HG03469 (cell line): ENCODE results near the gene HMGXB3.

Source experiments
- ATAC-seq: cut with Tn5 transposase; IDR thresholded peaks from one replicate; pipeline ENCODE4 v1.9.1; 2021; ENCODE audit warnings: mild to moderate bottlenecking, moderate library complexity, moderate number of reproducible peaks; ENCODE audit not compliant: unreplicated experiment

The HMGXB3 gene

DNA sequence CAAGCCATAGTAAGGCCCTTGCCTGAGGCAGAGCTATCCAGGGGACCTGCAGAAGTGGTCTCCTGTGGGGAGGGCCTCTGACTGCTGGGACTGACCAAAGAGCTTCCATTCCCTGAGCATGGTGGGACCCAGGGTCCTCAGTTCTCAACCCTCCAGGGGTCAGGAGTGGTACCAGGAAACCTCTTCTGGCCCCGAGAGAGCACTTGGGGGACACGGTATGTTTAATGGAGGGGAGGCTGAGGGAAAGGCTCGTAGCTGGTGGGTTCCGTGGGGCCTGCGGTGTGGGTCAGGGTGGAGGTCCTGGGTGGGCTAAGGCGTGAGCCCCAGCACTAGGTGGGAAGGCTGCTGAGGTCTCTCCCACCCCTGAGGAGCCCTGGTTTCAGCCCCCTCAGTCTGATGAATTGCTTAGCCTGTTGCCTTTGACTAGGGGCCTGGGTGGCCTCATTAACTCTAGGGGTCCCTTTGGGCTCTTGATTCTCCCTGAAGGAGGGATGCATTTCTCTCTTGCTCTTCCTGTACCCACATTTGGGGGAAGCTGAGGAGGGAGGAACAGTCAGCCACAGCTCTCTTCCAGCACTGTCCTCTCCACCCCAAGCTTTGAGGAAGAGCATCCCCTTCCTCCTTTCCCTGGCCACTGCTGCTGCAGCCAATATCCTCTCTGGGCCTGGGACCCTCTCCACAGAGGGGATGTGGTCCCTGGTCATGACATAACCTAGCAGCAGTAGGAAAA, 51.9 kb downstream of the HMGXB3 start:
- no peak for ATAC-seq

DNA sequence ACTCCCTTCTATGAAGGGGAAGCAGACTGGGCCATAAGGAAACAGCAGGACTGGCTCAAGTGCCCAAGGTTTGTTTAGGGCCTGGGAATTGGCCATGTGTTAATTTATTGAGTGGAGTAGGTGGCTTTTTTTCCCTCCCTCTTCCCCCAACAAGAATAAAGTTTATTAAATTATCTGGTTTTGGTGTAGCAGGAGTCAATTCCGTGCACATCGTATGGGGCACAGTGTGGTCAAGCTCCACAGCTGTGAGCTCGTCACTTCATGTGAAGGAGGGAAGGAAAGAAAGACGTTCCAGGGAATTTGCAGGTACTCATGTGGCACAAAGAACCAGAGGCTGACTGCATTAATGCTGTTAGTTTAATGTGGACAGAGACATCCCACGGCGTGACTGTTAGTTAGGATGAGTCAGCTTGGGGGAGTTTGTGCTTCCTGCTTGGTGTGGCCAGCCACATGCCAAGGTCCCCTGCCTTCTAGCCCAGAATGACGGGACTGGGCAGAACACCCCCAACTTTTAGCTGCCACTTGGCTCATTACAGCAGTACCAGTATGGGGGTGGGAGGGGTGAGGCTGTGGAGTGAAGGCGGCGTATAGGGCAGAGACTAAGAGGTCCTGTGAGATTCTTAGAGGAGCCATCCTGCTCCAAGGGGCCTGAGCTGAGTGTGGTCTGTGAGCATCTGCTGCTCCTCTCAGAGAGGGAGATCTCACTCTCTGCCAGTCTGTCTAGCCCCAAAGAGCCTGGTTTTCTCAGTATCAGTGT, 52.6 kb downstream of the HMGXB3 start:
- no peak for ATAC-seq

DNA sequence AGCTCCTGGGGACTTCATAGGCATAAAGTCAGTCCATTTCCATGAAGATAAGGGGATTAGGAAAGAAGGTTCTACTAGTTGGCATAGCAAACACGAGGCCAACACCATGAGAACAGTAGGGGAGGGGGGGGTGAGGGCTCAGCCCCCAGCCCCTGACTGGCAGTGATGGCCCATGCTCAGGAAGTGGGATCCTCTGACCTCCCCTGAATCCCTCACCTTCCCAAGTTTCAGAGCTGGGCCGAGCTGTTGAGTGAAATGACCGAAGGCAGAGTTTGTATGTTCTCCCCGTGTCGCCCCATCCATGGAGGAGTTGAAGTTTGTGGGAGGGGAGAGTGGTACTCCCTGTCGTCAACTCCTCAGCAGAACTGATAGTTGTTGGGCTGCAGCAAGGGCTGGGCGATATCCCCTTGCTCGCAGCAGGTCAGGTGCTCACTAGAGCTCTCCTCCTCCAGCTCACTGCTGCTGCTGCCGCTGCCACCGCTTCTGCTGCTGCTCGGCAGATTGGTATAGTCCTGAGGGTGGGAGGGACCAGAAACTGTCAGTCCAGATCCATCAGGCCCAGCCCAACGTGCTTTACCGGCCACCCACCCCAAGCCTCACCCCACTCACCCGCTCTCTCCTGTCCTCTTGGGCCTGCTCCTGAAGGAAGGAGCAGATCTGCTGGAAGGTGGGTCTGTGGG, 53.3 kb downstream of the HMGXB3 start:
- no peak for ATAC-seq

DNA sequence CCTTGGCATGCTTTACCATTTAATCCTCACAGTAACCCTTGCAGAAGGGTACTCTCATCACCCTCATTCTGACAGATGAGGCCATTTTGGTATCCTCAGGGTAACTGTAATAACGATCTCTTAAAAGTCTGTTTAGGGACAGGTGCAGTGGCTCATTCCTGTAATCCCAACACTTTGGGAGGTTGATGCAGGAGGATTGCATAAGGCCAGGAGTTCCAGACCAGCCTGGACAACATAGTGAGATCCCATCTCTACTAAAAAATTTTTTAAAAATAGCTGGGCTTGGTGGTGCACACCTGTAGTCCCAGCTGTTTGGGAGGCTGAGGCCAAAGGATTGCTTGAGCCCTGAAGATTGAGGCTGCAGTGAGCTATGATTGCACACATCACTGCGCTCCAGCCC, 54.0 kb downstream of the HMGXB3 start:
- no peak for ATAC-seq

DNA sequence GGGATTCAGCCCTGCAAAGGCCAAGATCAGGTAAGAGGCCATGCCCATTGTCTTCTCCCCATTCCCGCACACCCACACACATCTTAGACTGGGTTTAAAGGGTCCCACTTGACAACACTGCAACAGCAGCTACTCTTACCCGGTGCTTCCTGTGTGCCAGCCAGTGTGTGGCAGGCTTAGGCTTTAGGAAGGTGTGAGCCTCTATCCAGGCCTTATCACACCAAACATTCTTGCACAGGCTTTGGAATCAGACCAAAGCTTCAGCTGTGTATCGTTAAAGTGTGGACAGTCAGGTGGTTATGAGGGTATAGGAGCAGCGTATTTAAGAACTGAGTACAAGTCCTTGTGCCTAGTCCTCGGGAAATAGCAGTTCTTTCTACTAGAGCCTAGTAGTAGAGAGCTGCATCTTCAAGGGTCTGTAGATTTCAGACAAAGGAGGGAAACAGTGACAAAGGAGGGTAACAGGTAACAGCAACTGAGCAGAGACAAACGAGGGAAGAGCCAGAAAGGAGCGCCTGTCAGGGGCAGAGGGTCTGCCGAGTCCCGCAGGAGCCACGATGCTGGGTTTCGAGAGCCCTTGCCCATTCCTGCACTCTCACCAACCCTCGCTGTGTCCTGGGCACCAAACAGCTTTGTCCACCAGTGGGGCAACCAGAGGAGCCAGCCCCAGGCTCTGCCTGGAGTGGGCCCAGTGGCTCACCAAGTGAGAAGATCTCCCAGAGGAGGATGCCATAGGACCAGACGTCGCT, 55.0 kb downstream of the HMGXB3 start:
- no peak for ATAC-seq

DNA sequence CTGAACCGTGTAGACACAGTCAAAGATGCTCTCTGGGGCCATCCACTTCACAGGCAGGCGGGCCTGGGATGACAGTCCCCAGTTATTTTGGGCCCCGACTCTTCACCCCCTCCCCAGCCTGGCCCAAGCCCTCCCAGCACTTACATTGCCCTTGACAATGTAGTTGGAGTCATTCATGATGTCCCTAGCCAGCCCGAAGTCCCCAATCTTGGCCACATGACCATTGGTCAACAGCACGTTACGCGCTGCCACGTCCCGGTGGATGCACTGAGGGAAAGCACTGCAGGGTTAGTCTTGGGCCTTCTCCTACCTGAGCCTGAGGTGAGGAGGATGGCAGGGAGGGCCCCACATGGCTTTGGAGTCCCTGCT, 55.5 kb downstream of the HMGXB3 start:
- no peak for ATAC-seq

DNA sequence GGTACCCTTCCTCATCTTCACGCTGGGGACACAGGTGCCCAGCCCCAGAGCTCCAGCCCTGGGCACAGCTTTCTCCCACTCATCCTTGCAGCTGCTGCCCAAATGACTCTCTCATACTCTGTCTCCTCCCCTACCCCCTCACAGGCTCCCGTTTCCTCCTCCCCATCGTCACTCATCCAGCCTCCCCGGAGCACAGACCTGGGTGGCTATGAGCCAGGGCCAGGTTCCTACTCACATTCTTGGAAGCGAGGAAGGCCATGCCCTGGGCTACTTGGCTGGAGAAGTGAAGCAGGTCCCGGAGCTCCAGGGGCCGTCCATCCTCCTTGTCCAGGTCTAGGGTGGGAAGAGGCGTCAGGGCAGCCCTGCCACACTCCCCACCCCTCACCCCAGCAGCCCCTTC, 56.5 kb downstream of the HMGXB3 start:
- no peak for ATAC-seq

DNA sequence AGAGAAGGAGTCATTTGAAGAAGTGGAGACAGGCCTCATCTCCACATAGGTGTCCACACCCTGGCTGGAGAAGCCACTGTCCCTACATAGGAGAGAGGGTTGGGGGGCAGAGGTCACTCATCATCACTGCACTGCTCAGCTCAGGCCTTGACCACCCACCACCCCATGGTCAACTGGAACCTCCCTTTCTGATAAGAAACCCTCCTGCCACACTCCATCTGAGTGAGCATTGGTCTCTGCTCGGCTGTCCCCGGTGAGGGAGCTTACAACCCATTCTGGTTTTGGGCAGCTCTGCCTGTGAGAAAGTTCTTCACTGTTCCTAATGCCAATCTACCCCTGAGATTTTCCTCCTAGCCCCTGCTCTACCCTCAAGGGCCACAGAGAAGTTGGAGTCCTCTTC, 57.0 kb downstream of the HMGXB3 start:
- ATAC-seq = no peak

DNA sequence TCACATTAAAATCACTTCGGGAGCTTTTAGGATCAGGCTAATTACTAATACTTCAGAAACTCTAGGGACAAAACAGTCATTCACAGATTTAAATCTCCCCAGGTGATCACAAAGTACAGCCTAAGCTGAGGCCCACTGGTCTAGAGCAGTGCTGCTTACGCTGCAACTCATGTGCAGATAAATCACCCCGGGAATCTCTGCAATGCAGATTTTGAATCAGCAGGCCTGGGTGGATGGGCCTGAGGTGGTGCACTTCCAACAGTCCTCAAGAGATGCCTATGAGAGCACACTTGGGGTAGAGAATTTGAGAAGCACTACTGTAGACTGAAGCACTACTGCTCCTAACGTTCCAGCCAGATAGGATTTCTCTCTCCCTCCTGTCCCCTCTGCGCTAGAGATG, 57.5 kb downstream of the HMGXB3 start:
- no peak for ATAC-seq

DNA sequence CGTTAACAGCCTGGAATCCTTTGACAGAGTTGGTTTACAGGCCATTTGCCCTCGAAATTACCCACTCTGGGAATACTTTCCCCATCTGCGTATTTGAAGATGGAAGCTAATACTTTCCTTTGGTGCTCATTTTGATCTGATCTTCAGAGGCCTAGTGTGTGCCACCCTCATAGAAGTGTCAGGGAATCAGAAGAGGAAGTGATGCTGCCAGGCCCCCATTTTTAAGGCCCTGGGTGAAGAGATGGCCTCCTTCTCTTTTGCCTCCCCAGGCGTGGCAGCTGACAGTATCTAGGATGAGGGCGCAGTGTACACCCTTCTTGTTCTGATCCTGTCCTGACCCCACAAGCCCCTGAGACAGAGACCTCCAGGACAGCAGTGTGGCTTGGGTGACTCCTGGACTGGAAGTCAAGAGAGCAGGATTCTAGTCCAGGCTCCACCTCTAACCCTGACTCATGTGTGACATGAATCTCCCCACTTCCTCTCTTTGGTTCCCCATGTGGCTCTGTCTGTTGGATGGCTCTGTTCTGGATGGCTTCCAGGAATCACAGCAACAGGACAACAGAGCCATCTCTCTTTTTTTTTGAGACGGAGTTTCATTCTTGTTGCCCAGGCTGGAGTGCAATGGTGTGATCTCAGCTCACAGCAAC, 58.1 kb downstream of the HMGXB3 start:
- no peak for ATAC-seq

DNA sequence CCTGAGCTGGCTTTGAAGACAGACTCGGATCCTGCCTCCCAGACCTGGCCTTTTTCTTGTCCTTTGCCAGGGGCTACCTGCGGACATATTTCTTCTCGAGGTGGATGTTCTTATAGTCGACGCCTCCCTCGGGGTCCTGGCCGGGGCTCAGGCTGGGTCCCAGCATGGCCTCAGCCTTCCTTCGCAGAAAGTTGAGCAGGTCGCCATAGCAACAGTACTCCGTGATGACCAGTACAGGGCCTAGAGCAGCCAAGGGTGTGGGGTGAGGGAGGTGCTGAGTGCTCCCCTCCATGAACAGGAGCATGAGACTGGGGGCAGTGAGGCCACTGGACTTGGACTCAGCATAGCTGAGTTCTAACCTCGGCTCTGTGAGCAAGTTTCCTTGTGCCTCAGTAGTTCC, 59.1 kb downstream of the HMGXB3 start:
- ATAC-seq = no peak

DNA sequence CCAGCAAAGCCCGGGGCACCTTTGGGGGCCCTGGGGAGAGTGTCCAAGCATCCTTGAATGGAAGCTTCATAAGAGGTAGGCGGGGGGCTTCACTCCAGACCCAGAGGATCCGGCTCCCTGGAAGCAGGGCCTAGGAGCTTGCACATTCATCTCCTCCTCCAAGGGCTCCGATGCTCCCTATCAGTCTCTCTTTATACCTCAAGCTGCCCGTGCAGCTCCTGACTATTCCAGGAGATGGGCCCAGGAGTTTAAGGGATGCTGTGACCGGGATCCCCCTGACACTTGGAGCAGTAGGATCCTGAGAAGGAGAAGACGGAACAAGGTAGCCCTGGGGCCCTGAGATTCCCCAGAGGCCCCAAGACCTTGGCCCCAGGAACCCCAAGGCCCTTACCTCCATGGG, 59.9 kb downstream of the HMGXB3 start:
- ATAC-seq = no peak

DNA sequence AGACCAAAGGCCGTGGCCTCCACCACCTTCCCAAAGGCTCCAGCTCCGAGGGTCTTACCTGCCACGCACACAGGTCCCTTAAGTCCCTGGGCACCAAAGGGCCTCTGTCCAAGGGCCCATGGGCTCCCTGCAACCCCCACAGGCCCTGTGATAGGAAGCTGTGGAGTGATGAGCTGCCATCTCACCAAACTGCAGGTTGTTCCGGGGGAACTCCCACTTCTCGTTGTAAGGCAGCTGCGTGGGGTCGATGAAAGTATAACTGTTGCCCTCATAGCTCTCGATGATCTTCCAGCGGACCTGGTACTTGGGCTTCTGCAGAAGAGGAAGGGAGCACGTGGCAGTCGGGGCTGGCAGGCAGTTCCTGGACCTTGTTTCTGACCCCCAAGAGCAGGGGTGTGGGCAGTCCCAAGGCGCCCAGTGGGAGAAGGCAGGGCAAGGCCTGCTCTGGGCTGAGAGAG, 61.0 kb downstream of the HMGXB3 start:
- no peak for ATAC-seq

DNA sequence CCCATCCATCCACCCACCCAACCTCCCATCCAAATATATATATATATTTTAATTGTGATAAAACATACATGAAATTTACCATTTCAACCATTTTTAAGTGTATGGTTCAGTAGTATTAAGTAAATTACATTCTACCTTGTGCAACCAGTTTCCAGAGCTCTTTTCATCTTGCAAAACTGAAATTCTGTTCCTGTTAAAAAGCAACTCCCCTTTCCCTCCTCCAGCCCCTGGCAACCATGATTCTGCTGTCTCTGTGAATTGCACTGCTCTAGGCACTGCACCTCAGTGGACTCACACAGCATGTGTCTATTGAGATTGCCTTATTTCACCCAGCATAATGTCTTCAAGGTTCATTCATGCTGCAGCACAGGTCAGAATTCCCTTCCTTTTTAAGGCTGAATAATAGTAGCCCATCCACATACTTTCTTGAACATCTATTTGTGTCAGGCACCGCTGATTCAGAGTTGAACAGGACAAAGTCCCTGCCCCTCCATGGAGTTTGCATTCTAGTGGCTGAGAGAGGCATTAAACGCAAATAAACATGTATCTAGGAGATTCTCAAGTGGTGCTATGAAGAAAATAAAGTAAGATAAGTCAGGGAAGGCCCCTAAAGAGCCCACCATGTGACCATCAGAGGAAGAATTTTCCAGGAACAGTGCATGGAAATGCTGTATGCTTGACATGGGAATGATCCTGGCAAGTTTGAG, 61.8 kb downstream of the HMGXB3 start:
- ATAC-seq = no peak

DNA sequence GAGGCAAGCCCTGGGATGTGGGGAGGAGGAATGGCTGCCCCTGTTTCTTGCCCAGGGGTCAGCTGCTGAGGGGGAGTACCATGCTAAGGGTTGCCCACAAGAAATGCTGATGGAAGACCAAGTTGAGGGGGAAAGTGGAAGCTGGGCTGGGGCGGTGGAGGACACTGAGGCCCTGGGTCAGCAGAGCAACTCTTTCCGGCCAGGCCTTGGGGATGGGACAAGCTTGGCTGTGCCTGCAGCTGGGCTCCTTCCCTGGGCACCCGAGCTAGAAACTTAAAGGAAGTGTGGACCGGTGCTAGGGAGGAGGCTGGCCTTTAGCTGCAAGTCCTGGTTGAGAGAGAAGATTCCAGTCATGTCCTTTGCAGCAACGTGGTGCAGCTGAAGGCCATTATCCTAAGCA, 63.1 kb downstream of the HMGXB3 start:
- ATAC-seq = no peak

DNA sequence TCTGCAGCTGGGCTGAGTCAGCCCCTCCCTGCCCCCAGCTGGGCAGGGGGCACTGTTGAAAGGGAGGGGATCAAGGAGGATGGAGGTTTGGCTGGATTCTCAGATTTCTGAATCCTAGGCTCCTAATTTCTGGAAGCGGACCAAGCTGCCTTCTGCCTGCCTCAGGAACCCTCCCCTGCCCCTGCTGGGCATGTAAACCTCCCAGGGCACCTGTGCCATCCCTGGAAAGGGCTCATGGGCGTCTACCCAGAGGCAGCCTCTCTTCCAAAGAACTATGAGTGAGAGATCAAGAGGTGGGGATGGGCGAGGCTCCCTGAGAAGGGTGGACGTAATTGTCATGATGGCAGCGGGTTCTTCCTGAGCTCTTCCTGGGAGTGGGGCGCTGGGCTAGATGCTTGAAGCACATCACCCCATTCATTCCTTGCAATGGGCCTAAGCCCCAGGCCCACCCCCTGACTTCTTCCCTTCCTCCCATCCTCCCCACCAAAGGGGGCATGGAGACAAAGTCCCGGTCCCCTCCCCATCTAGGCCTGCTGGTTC, 64.2 kb downstream of the HMGXB3 start:
- ATAC-seq = no peak

DNA sequence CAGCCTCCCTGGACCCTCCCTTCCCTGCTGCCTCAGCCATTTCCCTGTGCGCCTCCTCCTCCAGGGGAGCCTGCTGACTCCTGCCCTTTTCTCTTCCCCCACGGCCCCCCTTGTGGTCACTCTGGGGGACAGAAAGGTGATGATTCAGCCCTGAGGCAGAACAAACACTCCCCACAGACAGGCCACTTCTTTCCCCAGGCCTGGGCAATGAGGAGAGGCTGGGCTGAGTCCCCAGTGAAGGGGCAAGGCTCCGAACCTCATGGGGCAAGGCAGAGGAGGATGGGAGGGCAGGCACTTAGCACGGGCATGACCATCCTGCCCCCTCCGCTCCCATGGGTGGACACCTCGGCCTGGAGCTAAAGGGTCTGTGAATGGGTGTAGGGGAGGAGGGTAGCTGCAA, 64.8 kb downstream of the HMGXB3 start:
- no peak for ATAC-seq

DNA sequence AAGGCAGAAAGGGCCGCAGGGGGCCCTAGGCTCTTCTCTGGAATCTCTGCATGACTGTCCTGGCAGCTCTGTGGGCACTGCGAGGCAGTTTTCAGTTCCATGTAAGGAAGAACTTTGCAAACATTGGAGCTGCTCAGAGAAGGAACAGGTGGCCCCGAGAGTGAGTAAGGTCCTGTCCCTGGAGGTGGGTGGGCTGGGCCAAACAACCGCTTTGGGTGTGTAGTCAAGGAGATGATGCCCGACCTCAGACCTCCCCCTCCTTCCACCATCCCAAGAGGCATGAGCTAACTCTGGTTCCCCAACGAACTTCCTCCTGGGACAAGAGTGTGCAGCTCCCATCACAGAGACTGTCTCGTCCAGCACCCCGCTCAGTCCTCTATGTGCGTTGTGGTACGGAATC, 65.3 kb downstream of the HMGXB3 start:
- no peak for ATAC-seq

DNA sequence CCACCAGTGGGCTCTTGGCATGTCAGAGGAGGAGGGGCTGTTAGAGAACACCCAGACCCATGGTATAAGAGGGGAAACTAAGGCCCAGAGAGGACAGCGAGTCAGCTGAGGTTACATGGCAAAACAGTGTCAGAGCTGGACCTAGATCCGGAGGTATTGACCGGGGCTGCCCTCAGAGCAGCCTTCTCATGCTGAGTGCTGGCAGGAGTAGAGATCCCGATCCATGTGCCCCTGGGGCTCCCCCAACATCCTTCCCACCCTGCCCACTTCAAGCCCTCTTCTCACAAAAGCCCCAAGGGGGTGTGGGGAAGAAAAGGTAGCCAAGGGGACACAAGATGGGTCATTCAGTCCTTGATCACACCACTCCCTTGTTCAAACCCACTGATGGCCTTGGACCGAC, 65.9 kb downstream of the HMGXB3 start:
- ATAC-seq = no peak

DNA sequence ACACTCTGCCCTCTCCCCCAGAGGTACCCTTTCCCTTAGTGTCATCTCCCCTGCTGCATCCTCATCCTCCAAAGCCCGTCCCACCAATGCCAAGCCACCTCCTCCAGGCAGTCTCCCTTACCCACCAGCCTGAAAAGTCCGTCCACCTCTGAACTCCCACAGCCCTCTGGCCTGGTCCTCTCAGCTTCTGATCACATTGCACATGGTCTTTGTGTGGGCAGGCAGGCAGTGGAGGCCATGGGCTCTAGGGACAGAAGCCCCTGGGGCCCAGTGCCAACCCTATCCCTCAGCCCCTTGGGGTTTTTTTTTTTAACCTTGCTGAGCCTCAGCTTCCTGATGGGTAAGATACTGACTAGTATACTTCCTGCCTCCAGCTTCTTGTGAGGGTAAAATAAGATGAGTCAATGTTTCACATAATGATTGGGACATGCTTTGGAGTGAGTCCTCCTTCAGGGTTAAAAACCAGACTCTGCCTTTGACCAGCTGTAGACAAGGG, 66.4 kb downstream of the HMGXB3 start:
- no peak for ATAC-seq
